Activated T-helper 2 cell treated with anti-CD3 and anti-CD28 coated beads, Interferon-gamma antibody, Interleukin-2, Interleukin-4, amounts not matched to agents 10 μg/mL and 5 μg/mL and 100 μg/mL, durations not matched to agents 14 hours and 24 hours and 36 hours (primary cell): ENCODE results near the gene TMEM109. TPM values are rescaled to one million over a fixed set of nuclear protein-coding genes. Genes with fewer than 3 reads are reported as not detected.
"Not testable (repeated sequence)": the region's sequence is repeated elsewhere in the genome, so short reads cannot be mapped to it uniquely, and the experiment has no call there.

Experiments
- DNase-seq: peaks from one replicate; pipeline ENCODE4 v3.0.0; 2021; ENCODE audit warnings: low spot score
- H3K27ac Mint-ChIP-seq: one replicate; pipeline ENCODE4 v1.8.0; 2021; ENCODE audit warnings: mixed read lengths
- H3K27me3 Mint-ChIP-seq: one replicate; pipeline ENCODE4 v1.8.0; 2021; ENCODE audit warnings: low read depth, mixed read lengths
- H3K36me3 Mint-ChIP-seq: one replicate; pipeline ENCODE4 v1.8.0; 2021; ENCODE audit warnings: low read depth, mixed read lengths
- H3K4me1 Mint-ChIP-seq: one replicate; pipeline ENCODE4 v1.8.0; 2021; ENCODE audit warnings: low read depth, mixed read lengths
- H3K4me3 Mint-ChIP-seq: one replicate; pipeline ENCODE4 v1.8.0; 2021; ENCODE audit warnings: low read depth, mild to moderate bottlenecking, moderate library complexity, mixed read lengths
- H3K9me3 Mint-ChIP-seq: one replicate; pipeline ENCODE4 v1.8.0; 2021; ENCODE audit warnings: mixed read lengths
- intact Hi-C: fragments of 100-400 bp; cut with micrococcal nuclease; formaldehyde crosslinking; loops from one replicate; pipeline ENCODE4 v1.15.1; 2023
- total RNA-seq: library from RNA; stranded (reverse); gene quantifications from 2 replicates; pipeline ENCODE4 v1.2.3, GENCODE V29; 2022

Gene TMEM109
- total RNA-seq, 1 donor from 2014 or later = 112 TPM

GRCh38 chr11:60908803-60909202 is 5.2 kb upstream of the TMEM109 start:
- Mint-ChIP-seq H3K27ac (no peak overlapping the region), H3K4me3 (no peak overlapping the region), H3K27me3 (peaks cover 12% of the 10 kb centered on the region), H3K4me1 (peaks cover 50% of the 10 kb centered on the region), H3K9me3 (no peaks in the 10 kb centered on the region), H3K36me3 (peaks cover 16% of the 10 kb centered on the region)
- no peak for DNase-seq
- intact Hi-C loops = no loop called here

- intact Hi-C loops = loop anchor here (5.0 kb wide), 1 partner anchor 203 kb away; no protein-coding TSS in a partner anchor
- DNase-seq, H3K36me3 Mint-ChIP-seq, H3K4me3 Mint-ChIP-seq, H3K9me3 Mint-ChIP-seq, H3K27ac Mint-ChIP-seq: not testable (repeated sequence)
- Mint-ChIP-seq H3K4me1 (peaks cover 46% of the 10 kb centered on the region), H3K27me3 (peaks cover 12% of the 10 kb centered on the region)
These were observed 4.2 kb upstream of the TMEM109 start for GRCh38 chr11:60909680-60910280.

GRCh38 chr11:60910281-60910687 is 3.7 kb upstream of the TMEM109 start:
- peaks cover 3% of the 10 kb centered on the region for H3K36me3 Mint-ChIP-seq
- no peak overlapping the region for H3K27ac Mint-ChIP-seq
- H3K4me3 Mint-ChIP-seq = no peak overlapping the region
- intact Hi-C loops = loop anchor here (5.0 kb wide), 1 partner anchor 202 kb away; no protein-coding TSS in a partner anchor
- peaks cover 47% of the 10 kb centered on the region for H3K4me1 Mint-ChIP-seq
- peaks cover 12% of the 10 kb centered on the region for H3K27me3 Mint-ChIP-seq
- no peak for DNase-seq
- H3K9me3 Mint-ChIP-seq = no peaks in the 10 kb centered on the region

GRCh38 chr11:60910711-60911380 is 3.1 kb upstream of the TMEM109 start:
- no peak overlapping the region for H3K27ac Mint-ChIP-seq

GRCh38 chr11:60912223-60912850 is 1.6 kb upstream of the TMEM109 start:
- intact Hi-C loops = loop anchor here (5.0 kb wide), 1 partner anchor 200 kb away; no protein-coding TSS in a partner anchor
- DNase-seq = no peak
- peak overlapping the region; percentile 62 for H3K27ac Mint-ChIP-seq
- H3K9me3 Mint-ChIP-seq = no peaks in the 10 kb centered on the region
- peaks cover 12% of the 10 kb centered on the region for H3K27me3 Mint-ChIP-seq
- H3K4me3 Mint-ChIP-seq = peak overlapping the region; percentile 10
- peaks cover 51% of the 10 kb centered on the region for H3K4me1 Mint-ChIP-seq
- peaks cover 9% of the 10 kb centered on the region for H3K36me3 Mint-ChIP-seq

More at GRCh38 chr11:60910711-60911380, 3.1 kb upstream of the TMEM109 start:
- H3K9me3 Mint-ChIP-seq = no peaks in the 10 kb centered on the region
- H3K27me3 Mint-ChIP-seq = peaks cover 12% of the 10 kb centered on the region
- DNase-seq = no peak
- no peak overlapping the region for H3K4me3 Mint-ChIP-seq
- H3K36me3 Mint-ChIP-seq = peaks cover 3% of the 10 kb centered on the region
- intact Hi-C loops = loop anchor here (5.0 kb wide), 1 partner anchor 201 kb away; no protein-coding TSS in a partner anchor
- peaks cover 49% of the 10 kb centered on the region for H3K4me1 Mint-ChIP-seq

GRCh38 chr11:60912851-60913528 is 968 bp upstream of the TMEM109 start:
- DNase-seq = no peak
- Mint-ChIP-seq H3K9me3 (no peaks in the 10 kb centered on the region), H3K4me3 (peak overlapping the region; percentile 99), H3K27ac (no peak overlapping the region), H3K36me3 (peaks cover 14% of the 10 kb centered on the region), H3K27me3 (peaks cover 12% of the 10 kb centered on the region), H3K4me1 (peaks cover 53% of the 10 kb centered on the region)
- intact Hi-C loops = loop anchor here (5.0 kb wide), 1 partner anchor 199 kb away; no protein-coding TSS in a partner anchor

GRCh38 chr11:60914633-60915247 is 782 bp downstream of the TMEM109 start:
- Mint-ChIP-seq H3K9me3 (no peaks in the 10 kb centered on the region), H3K36me3 (peaks cover 19% of the 10 kb centered on the region), H3K27ac (peak overlapping the region; percentile 54), H3K4me1 (peaks cover 58% of the 10 kb centered on the region), H3K4me3 (peak overlapping the region; percentile 89), H3K27me3 (peaks cover 2% of the 10 kb centered on the region)
- DNase-seq = no peak
- intact Hi-C loops = loop anchor here (1.0 to 5.0 kb wide), 6 partner anchors 8 to 273 kb away; partner anchors contain the start of gene PRPF19

GRCh38 chr11:60915248-60915914 is 1.4 kb downstream of the TMEM109 start:
- H3K27me3 Mint-ChIP-seq = peaks cover 2% of the 10 kb centered on the region
- H3K4me1 Mint-ChIP-seq = peaks cover 56% of the 10 kb centered on the region
- intact Hi-C loops = loop anchor here (1.0 to 2.0 kb wide), 5 partner anchors 9 to 272 kb away; partner anchors contain the start of gene PRPF19
- H3K27ac Mint-ChIP-seq = peak overlapping the region; percentile 54
- H3K36me3 Mint-ChIP-seq = peaks cover 24% of the 10 kb centered on the region
- H3K9me3 Mint-ChIP-seq = no peaks in the 10 kb centered on the region
- H3K4me3 Mint-ChIP-seq = peak overlapping the region; percentile 89
- DNase-seq = peak; percentile 78

- intact Hi-C loops = no loop called here
- Mint-ChIP-seq H3K27me3 (no peaks in the 10 kb centered on the region), H3K4me3 (peak overlapping the region; percentile 59), H3K4me1 (peaks cover 47% of the 10 kb centered on the region), H3K36me3 (peaks cover 38% of the 10 kb centered on the region), H3K9me3 (no peaks in the 10 kb centered on the region), H3K27ac (no peak overlapping the region)
- no peak for DNase-seq
These were observed 2.8 kb downstream of the TMEM109 start for GRCh38 chr11:60916669-60917206.

- H3K9me3 Mint-ChIP-seq = no peaks in the 10 kb centered on the region
- no peak for DNase-seq
- intact Hi-C loops = no loop called here
- peaks cover 42% of the 10 kb centered on the region for H3K36me3 Mint-ChIP-seq
- peak overlapping the region; percentile 59 for H3K4me3 Mint-ChIP-seq
- H3K27ac Mint-ChIP-seq = no peak overlapping the region
- H3K4me1 Mint-ChIP-seq = peaks cover 42% of the 10 kb centered on the region
- no peaks in the 10 kb centered on the region for H3K27me3 Mint-ChIP-seq
These were observed 3.3 kb downstream of the TMEM109 start for GRCh38 chr11:60917267-60917666.

- Mint-ChIP-seq H3K4me1 (peaks cover 35% of the 10 kb centered on the region), H3K9me3 (no peaks in the 10 kb centered on the region), H3K27ac (no peak overlapping the region), H3K36me3 (peaks cover 53% of the 10 kb centered on the region), H3K4me3 (no peak overlapping the region), H3K27me3 (no peaks in the 10 kb centered on the region)
- intact Hi-C loops = no loop called here
- DNase-seq = no peak
These were observed 4.4 kb downstream of the TMEM109 start for GRCh38 chr11:60918251-60918938.
